GM12878 (cell line): ENCODE data around the gene RALGDS. TPM values are rescaled to one million over a fixed set of nuclear protein-coding genes. Genes with fewer than 3 reads are reported as not detected.

ENCODE experiments used
- ATAC-seq: fragments of 200-7000 bp; cut with Tn5 transposase; 3 replicates; pipeline ENCODE4 v1.9.1; 2020; ENCODE audit warnings: mild to moderate bottlenecking, moderate library complexity
- BruUV-seq: library from RNA; stranded (reverse); fragments of 400-500 nt; replicated peaks from 2 replicates; lab custom pipeline; 2021; lab: Mats Ljungman, UMichigan
- CTCF ChIA-PET: fragments of 300-600 bp; sonication (Branson Sonifier 250); formaldehyde crosslinking; extraction: SDS; loops from one replicate; lab custom pipeline; 2021; ENCODE audit warnings: inconsistent platforms; lab: Yijun Ruan, JAX
- POLR2A ChIA-PET: fragments of 350-600 bp; formaldehyde crosslinking; extraction: SDS; loops from one replicate; lab custom pipeline; 2021; ENCODE audit warnings: inconsistent platforms; lab: Charles Lee
- RAD21 ChIA-PET: fragments of 300-600 bp; sonication (Branson Sonifier 250); formaldehyde crosslinking; loops from one replicate; lab custom pipeline; 2023; ENCODE audit warnings: antibody characterized with exemption; ENCODE audit not compliant: unreplicated experiment; lab: Charles Lee
- SMC1A ChIA-PET: fragments of 300-600 bp; sonication (Branson Sonifier 250); formaldehyde crosslinking; loops from one replicate; lab custom pipeline; 2023; ENCODE audit not compliant: unreplicated experiment, uncharacterized antibody; lab: Charles Lee
- DNase-seq: peaks from one replicate; pipeline ENCODE4 v3.0.0-alpha.2; 2011; ENCODE audit warnings: low read depth, low spot score
- FAIRE-seq: peaks from 3 replicates; lab custom pipeline; 2011; peaks lifted over from hg19 to GRCh38; lab: Jason Lieb, UNC
- H2AFZ ChIP-seq: 2 replicates; pipeline ENCODE4 v1.6.0; 2011; ENCODE audit warnings: low read depth, low read length, control low read depth; ENCODE audit not compliant: control insufficient read depth
- H3K27ac ChIP-seq: 2 replicates; pipeline ENCODE4 v1.5.1; 2011; ENCODE audit warnings: control low read depth; ENCODE audit not compliant: control insufficient read depth, insufficient read depth
- H3K27me3 ChIP-seq, 2 experiments: replicated peaks in 1 of 2; 2 replicates each; pipeline versions ENCODE4 v1.6.0 to v1.6.1; 2011; ENCODE audit warnings: low read length in 1 of 2; ENCODE audit not compliant: control insufficient read depth in 2 of 2, insufficient read depth in 2 of 2
- H3K36me3 ChIP-seq, 2 experiments: 2 replicates each; pipeline ENCODE4 v1.5.1; 2011; ENCODE audit warnings: low read length in 1 of 2; ENCODE audit not compliant: control insufficient read depth in 2 of 2, insufficient read depth in 2 of 2
- H3K4me1 ChIP-seq: 2 replicates; pipeline ENCODE4 v1.6.1; 2011; ENCODE audit warnings: mild to moderate bottlenecking, low read length, moderate library complexity, mixed read lengths; ENCODE audit not compliant: control insufficient read depth, insufficient read depth
- H3K4me2 ChIP-seq: 2 replicates; pipeline ENCODE4 v1.6.0; 2011; ENCODE audit warnings: control low read depth; ENCODE audit not compliant: control insufficient read depth, insufficient read depth
- H3K4me3 ChIP-seq: fragments of 200-600 bp; sonication (generic); 2 replicates; pipeline ENCODE4 v1.5.1; 2016
- H3K79me2 ChIP-seq: 2 replicates; pipeline ENCODE4 v1.6.0; 2011; ENCODE audit warnings: low read length; ENCODE audit not compliant: control insufficient read depth, insufficient read depth
- H3K9ac ChIP-seq: 2 replicates; pipeline ENCODE4 v1.8.0; 2011; ENCODE audit warnings: low read length, control low read depth, mixed read lengths; ENCODE audit not compliant: control insufficient read depth, insufficient read depth
- H3K9me3 ChIP-seq: replicated peaks from 3 replicates; pipeline ENCODE4 v1.5.1; 2011; ENCODE audit warnings: mild to moderate bottlenecking, low read length; ENCODE audit not compliant: control insufficient read depth, insufficient read depth
- H4K20me1 ChIP-seq: 2 replicates; pipeline ENCODE4 v1.6.0; 2011; ENCODE audit not compliant: control insufficient read depth, insufficient read depth
- CEBPB ChIP-seq, 2 experiments: fragments of 150-350 bp in 1 of 2; IDR thresholded peaks; 2 replicates each; pipeline ENCODE4 v1.6.1; 2012 to 2014; ENCODE audit warnings: low read depth in 2 of 2, low read length in 2 of 2, borderline replicate concordance in 1 of 2, inconsistent platforms in 1 of 2
- EGR1 ChIP-seq, 2 experiments: IDR thresholded peaks; 1 replicate in 1 of 2; 2 replicates in 1 of 2; pipeline ENCODE4 v1.6.1; 2011 to 2012; ENCODE audit warnings: low read depth in 2 of 2, low read length in 2 of 2, borderline replicate concordance in 1 of 2, mild to moderate bottlenecking in 1 of 2, moderate library complexity in 1 of 2
- HDGF ChIP-seq: fragments of 450-650 bp; IDR thresholded peaks from 2 replicates; pipeline ENCODE4 v1.6.1; 2016; ENCODE audit warnings: antibody characterized with exemption
- KDM1A ChIP-seq: fragments of 200-600 bp; sonication (generic); IDR thresholded peaks from 2 replicates; pipeline ENCODE4 v1.6.1; 2016; ENCODE audit warnings: borderline replicate concordance
- MYB ChIP-seq: fragments of 150-350 bp; IDR thresholded peaks from 2 replicates; pipeline ENCODE4 v1.6.1; 2014; ENCODE audit warnings: mild to moderate bottlenecking, low read depth, low read length, borderline replicate concordance
- MYC ChIP-seq: IDR thresholded peaks from 2 replicates; pipeline ENCODE4 v1.6.1; 2011; ENCODE audit warnings: mild to moderate bottlenecking, low read length, moderate library complexity, inconsistent platforms; ENCODE audit not compliant: insufficient read depth, insufficient replicate concordance, insufficient read length, severe bottlenecking
- NR2C2 ChIP-seq: IDR thresholded peaks from 2 replicates; pipeline ENCODE4 v1.6.1; 2011; ENCODE audit warnings: borderline replicate concordance, low read depth; ENCODE audit not compliant: control insufficient read depth, insufficient read length
- POU2F2 ChIP-seq: IDR thresholded peaks from 3 replicates; pipeline ENCODE4 v1.6.1; 2011; ENCODE audit warnings: low read depth, mild to moderate bottlenecking, low read length, borderline replicate concordance
- SIN3A ChIP-seq: IDR thresholded peaks from 2 replicates; pipeline ENCODE4 v1.6.1; 2012; ENCODE audit warnings: low read depth, low read length, improper control_type of control experiment
- ZNF622 ChIP-seq: fragments of 450-650 bp; IDR thresholded peaks from 2 replicates; pipeline ENCODE4 v1.6.1; 2017; ENCODE audit warnings: mild to moderate bottlenecking, inconsistent platforms
- WGBS: methylation state at CpG from one replicate; pipeline ENCODE4 v1.1.6; 2016; ENCODE audit warnings: low lambda C conversion rate; ENCODE audit not compliant: insufficient replicate concordance, insufficient coverage; ENCODE audit errors: missing lambda C conversion rate; 5-methylcytosine and 5-hydroxymethylcytosine counted together
- in situ Hi-C: fragments of 300-500 bp; cut with MboI; formaldehyde crosslinking; loops from 9 replicates; pipeline ENCODE4 v1.14.3; 2018; ENCODE audit warnings: mixed read lengths
- intact Hi-C: fragments of 100-400 bp; cut with micrococcal nuclease; formaldehyde crosslinking; loops from one replicate; pipeline ENCODE4 v1.14.2; 2022; ENCODE audit not compliant: unreplicated experiment
- polyA plus RNA-seq, 11 experiments: library from polyadenylated mRNA; depleted of rRNA in 4 of 11; unstranded in 6 of 11; stranded (reverse) in 5 of 11; fragments of >200 nt; fragmentation: Nextera tagmentation in 4 of 11; fragmentation: Illumina TruSeq in 1 of 11; extraction: Ambion mirVana in 4 of 11; extraction: Trizol in 1 of 11; gene quantifications; 1 replicate in 1 of 11; 2 replicates in 10 of 11; pipeline versions ENCODE4 v1.2.1 to v1.2.3, GENCODE V29; 2011 to 2016; ENCODE audit warnings: inconsistent platforms in 2 of 11, missing spikeins in 2 of 11, low read depth in 1 of 11
- total RNA-seq, 4 experiments: library from RNA; depleted of rRNA in 3 of 4; stranded (reverse); fragments of >200 nt in 3 of 4; fragmentation: Illumina TruSeq in 1 of 4; extraction: Trizol in 1 of 4; gene quantifications; 2 replicates each; pipeline versions ENCODE4 v1.2.1 to v1.2.3, GENCODE V29; 2013 to 2021
- TF ChIP-seq, protein P1 (sequence below): fragments of 450-650 bp; IDR thresholded peaks from 2 replicates; pipeline ENCODE4 v1.6.1; 2014; ENCODE audit warnings: mild to moderate bottlenecking
- TF ChIP-seq, protein P2 (sequence below): IDR thresholded peaks from 2 replicates; pipeline ENCODE4 v1.6.1; 2012; ENCODE audit warnings: low read length, inconsistent platforms
- TF ChIP-seq, protein P3 (sequence below): fragments of 450-650 bp; IDR thresholded peaks from 2 replicates; pipeline ENCODE4 v1.6.1; 2017; ENCODE audit warnings: low read depth, mild to moderate bottlenecking, moderate library complexity
- TF ChIP-seq, protein P4 (sequence below): IDR thresholded peaks from 2 replicates; pipeline ENCODE4 v1.6.1; 2012; ENCODE audit warnings: low read depth, low read length, improper control_type of control experiment
- TF ChIP-seq, protein P5 (sequence below): fragments of 150-350 bp; IDR thresholded peaks from 2 replicates; pipeline ENCODE4 v1.6.1; 2016; ENCODE audit warnings: low read depth, low read length

Gene RALGDS
- total and polyA plus RNA-seq, 10 of the 15 experiments (the other 5 are each of a cell fraction or from before 2014, with no cell fraction given) = 1.3 to 48.6 (median 21.2) TPM

DNA sequence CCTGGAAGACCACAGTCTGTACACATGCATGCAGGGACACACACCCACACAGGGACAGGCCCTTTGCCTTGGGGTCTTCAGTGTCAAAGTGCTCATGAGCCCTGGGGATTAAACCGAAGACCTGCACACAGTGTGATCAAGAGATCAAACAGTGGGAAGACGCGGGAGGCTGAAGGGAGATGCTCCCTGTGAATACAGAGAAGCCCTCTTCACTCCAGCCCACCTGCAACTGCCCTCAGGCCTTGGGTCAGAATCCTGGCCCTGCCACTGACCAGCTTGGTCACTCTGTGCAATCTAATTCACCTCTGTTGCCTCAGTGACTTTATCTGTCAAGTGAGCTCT is 2.9 kb downstream of the RALGDS start:
- H3K9me3 ChIP-seq = no peaks in the 10 kb centered on the region
- in situ Hi-C loops (no loop called here), intact Hi-C loops (no loop called here)
- H2AFZ ChIP-seq = no peak overlapping the region
- POLR2A ChIA-PET = interaction anchor here (0.8 to 7.3 kb wide), 6 partner anchors 8 to 31 kb away, joined by 3 to 66 read pairs (median 4); no protein-coding TSS in a partner anchor
- SMC1A ChIA-PET = interaction anchor here (1.0 to 2.5 kb wide), 4 partner anchors 15 to 30 kb away, joined by 3 to 15 read pairs (median 8); no protein-coding TSS in a partner anchor
- H3K4me3 ChIP-seq = no peak overlapping the region
- H3K4me2 ChIP-seq = no peak overlapping the region; the same call in 1 of the 2 replicates
- no peak overlapping the region for H3K27ac ChIP-seq
- DNase-seq (no peak), ATAC-seq (no peak), FAIRE-seq (no peak)
- H3K9ac ChIP-seq = no peak overlapping the region; the same call in 1 of the 2 replicates
- RAD21 ChIA-PET = interaction anchor here (1.0 to 14.4 kb wide), 3 partner anchors 12 to 28 kb away, joined by 3 to 219 read pairs (median 3); no protein-coding TSS in a partner anchor
- no peaks in the 10 kb centered on the region; the same call in 1 of the 2 replicates for H4K20me1 ChIP-seq
- WGBS = 94% methylated on average over 3 of the region's 3 CpGs
- no TSS peak for BruUV-seq
- peaks cover 66% of the 10 kb centered on the region for H3K4me1 ChIP-seq
- CTCF ChIA-PET = interaction anchor here (0.7 to 22.5 kb wide), 8 partner anchors 10 to 96 kb away, joined by 3 to 401 read pairs (median 4); no protein-coding TSS in a partner anchor
- H3K27me3 ChIP-seq = no peaks in the 10 kb centered on the region
- H3K36me3 ChIP-seq = no peaks in the 10 kb centered on the region
- H3K79me2 ChIP-seq = peaks cover 64% of the 10 kb centered on the region
- TF ChIP-seq, protein P1, sequence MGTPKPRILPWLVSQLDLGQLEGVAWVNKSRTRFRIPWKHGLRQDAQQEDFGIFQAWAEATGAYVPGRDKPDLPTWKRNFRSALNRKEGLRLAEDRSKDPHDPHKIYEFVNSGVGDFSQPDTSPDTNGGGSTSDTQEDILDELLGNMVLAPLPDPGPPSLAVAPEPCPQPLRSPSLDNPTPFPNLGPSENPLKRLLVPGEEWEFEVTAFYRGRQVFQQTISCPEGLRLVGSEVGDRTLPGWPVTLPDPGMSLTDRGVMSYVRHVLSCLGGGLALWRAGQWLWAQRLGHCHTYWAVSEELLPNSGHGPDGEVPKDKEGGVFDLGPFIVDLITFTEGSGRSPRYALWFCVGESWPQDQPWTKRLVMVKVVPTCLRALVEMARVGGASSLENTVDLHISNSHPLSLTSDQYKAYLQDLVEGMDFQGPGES = no peak
- no peak for TF ChIP-seq SIN3A
- TF ChIP-seq, protein P2, sequence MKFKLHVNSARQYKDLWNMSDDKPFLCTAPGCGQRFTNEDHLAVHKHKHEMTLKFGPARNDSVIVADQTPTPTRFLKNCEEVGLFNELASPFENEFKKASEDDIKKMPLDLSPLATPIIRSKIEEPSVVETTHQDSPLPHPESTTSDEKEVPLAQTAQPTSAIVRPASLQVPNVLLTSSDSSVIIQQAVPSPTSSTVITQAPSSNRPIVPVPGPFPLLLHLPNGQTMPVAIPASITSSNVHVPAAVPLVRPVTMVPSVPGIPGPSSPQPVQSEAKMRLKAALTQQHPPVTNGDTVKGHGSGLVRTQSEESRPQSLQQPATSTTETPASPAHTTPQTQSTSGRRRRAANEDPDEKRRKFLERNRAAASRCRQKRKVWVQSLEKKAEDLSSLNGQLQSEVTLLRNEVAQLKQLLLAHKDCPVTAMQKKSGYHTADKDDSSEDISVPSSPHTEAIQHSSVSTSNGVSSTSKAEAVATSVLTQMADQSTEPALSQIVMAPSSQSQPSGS = no peak
- no peak for TF ChIP-seq MYC
- TF ChIP-seq, protein P3, sequence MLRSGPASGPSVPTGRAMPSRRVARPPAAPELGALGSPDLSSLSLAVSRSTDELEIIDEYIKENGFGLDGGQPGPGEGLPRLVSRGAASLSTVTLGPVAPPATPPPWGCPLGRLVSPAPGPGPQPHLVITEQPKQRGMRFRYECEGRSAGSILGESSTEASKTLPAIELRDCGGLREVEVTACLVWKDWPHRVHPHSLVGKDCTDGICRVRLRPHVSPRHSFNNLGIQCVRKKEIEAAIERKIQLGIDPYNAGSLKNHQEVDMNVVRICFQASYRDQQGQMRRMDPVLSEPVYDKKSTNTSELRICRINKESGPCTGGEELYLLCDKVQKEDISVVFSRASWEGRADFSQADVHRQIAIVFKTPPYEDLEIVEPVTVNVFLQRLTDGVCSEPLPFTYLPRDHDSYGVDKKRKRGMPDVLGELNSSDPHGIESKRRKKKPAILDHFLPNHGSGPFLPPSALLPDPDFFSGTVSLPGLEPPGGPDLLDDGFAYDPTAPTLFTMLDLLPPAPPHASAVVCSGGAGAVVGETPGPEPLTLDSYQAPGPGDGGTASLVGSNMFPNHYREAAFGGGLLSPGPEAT = no peak
- no peak for TF ChIP-seq MYB
- TF ChIP-seq EGR1 (IDR thresholded peaks at IDR 0.05; ENCODE audit: borderline replicate concordance in 1 of 2, low read depth in 2 of 2, low read length in 2 of 2) = no peak
- TF ChIP-seq POU2F2 = no peak
- no peak for TF ChIP-seq HDGF
- TF ChIP-seq CEBPB (IDR thresholded peaks at IDR 0.05; ENCODE audit: borderline replicate concordance in 1 of 2, low read depth in 2 of 2, low read length in 2 of 2) = no peak
- TF ChIP-seq NR2C2 = no peak
- no peak for TF ChIP-seq ZNF622
- no peak for TF ChIP-seq KDM1A
- TF ChIP-seq, protein P4, sequence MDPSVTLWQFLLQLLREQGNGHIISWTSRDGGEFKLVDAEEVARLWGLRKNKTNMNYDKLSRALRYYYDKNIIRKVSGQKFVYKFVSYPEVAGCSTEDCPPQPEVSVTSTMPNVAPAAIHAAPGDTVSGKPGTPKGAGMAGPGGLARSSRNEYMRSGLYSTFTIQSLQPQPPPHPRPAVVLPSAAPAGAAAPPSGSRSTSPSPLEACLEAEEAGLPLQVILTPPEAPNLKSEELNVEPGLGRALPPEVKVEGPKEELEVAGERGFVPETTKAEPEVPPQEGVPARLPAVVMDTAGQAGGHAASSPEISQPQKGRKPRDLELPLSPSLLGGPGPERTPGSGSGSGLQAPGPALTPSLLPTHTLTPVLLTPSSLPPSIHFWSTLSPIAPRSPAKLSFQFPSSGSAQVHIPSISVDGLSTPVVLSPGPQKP = no peak
- TF ChIP-seq, protein P5, sequence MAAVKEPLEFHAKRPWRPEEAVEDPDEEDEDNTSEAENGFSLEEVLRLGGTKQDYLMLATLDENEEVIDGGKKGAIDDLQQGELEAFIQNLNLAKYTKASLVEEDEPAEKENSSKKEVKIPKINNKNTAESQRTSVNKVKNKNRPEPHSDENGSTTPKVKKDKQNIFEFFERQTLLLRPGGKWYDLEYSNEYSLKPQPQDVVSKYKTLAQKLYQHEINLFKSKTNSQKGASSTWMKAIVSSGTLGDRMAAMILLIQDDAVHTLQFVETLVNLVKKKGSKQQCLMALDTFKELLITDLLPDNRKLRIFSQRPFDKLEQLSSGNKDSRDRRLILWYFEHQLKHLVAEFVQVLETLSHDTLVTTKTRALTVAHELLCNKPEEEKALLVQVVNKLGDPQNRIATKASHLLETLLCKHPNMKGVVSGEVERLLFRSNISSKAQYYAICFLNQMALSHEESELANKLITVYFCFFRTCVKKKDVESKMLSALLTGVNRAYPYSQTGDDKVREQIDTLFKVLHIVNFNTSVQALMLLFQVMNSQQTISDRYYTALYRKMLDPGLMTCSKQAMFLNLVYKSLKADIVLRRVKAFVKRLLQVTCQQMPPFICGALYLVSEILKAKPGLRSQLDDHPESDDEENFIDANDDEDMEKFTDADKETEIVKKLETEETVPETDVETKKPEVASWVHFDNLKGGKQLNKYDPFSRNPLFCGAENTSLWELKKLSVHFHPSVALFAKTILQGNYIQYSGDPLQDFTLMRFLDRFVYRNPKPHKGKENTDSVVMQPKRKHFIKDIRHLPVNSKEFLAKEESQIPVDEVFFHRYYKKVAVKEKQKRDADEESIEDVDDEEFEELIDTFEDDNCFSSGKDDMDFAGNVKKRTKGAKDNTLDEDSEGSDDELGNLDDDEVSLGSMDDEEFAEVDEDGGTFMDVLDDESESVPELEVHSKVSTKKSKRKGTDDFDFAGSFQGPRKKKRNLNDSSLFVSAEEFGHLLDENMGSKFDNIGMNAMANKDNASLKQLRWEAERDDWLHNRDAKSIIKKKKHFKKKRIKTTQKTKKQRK = no peak
